ENCODE measurements around the gene LTBR.
"Not testable (repeated sequence)": the region's sequence is repeated elsewhere in the genome, so short reads cannot be mapped to it uniquely, and the experiment has no call there.

DNA sequence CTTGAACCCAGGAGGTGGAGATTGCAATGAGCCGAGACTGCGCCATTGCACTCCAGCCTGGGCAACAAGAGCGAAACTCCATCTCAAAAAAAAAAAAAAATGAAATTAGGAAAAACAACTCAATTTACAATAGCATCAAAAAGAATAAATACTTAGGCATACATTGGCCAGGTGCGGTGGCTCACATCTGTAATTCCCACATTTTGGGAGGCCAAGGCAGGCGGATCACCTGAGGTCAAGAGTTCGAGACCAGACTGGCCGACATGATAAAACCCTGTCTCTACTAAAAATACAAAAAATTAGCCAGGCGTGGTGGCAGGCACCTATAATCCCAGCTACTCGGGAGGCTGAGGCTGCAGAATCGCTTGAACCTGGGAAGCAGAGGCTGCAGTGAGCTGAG lies 43.8 kb downstream of the LTBR start:
- TF ChIP-seq, protein P1, sequence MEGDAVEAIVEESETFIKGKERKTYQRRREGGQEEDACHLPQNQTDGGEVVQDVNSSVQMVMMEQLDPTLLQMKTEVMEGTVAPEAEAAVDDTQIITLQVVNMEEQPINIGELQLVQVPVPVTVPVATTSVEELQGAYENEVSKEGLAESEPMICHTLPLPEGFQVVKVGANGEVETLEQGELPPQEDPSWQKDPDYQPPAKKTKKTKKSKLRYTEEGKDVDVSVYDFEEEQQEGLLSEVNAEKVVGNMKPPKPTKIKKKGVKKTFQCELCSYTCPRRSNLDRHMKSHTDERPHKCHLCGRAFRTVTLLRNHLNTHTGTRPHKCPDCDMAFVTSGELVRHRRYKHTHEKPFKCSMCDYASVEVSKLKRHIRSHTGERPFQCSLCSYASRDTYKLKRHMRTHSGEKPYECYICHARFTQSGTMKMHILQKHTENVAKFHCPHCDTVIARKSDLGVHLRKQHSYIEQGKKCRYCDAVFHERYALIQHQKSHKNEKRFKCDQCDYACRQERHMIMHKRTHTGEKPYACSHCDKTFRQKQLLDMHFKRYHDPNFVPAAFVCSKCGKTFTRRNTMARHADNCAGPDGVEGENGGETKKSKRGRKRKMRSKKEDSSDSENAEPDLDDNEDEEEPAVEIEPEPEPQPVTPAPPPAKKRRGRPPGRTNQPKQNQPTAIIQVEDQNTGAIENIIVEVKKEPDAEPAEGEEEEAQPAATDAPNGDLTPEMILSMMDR (conservative IDR thresholded peaks at IDR 0.05) = not testable (repeated sequence)
- not testable (repeated sequence) for TF ChIP-seq EZH2 (IDR thresholded peaks at IDR 0.05; ENCODE audit: low read depth)
